HepG2 (cell line): ENCODE measurements around the gene BATF3. TPM values are rescaled to one million over a fixed set of nuclear protein-coding genes. Genes with fewer than 3 reads are reported as not detected.

ENCODE experiments used
- ARID2 ChIP-seq: sonication (generic); formaldehyde crosslinking; IDR thresholded peaks from 2 replicates; pipeline ENCODE4 v1.8.1; 2022; ENCODE audit warnings: mild to moderate bottlenecking, missing genetic modification reagents, borderline replicate concordance
- ATF2 ChIP-seq: sonication (generic); formaldehyde crosslinking; IDR thresholded peaks from 2 replicates; pipeline ENCODE4 v1.4.0; 2020; ENCODE audit warnings: missing genetic modification reagents
- FLYWCH1 ChIP-seq: sonication (generic); formaldehyde crosslinking; IDR thresholded peaks from 2 replicates; pipeline ENCODE4 v1.8.1; 2023; ENCODE audit warnings: mild to moderate bottlenecking, missing genetic modification reagents
- FOXO1 ChIP-seq: sonication (generic); formaldehyde crosslinking; IDR thresholded peaks from 2 replicates; pipeline ENCODE4 v1.4.0; 2020; ENCODE audit warnings: missing genetic modification reagents
- HMG20A ChIP-seq: IDR thresholded peaks from 2 replicates; pipeline ENCODE4 v1.6.1; 2016; ENCODE audit warnings: borderline replicate concordance
- HOMEZ ChIP-seq: IDR thresholded peaks from 2 replicates; pipeline ENCODE4 v1.6.1; 2016; ENCODE audit warnings: low read depth
- JUN ChIP-seq: sonication (generic); formaldehyde crosslinking; IDR thresholded peaks from 2 replicates; pipeline ENCODE4 v1.4.0; 2020; ENCODE audit warnings: mild to moderate bottlenecking, missing genetic modification reagents
- KMT2B ChIP-seq: IDR thresholded peaks from 2 replicates; pipeline ENCODE4 v1.6.1; 2016; ENCODE audit warnings: missing genetic modification reagents, missing compliant biosample characterization
- NFE2 ChIP-seq: sonication (generic); formaldehyde crosslinking; IDR thresholded peaks from 2 replicates; pipeline ENCODE4 v1.4.0; 2020; ENCODE audit warnings: missing genetic modification reagents
- NR1H2 ChIP-seq: sonication (generic); formaldehyde crosslinking; IDR thresholded peaks from 2 replicates; pipeline ENCODE4 v1.8.1; 2022; ENCODE audit warnings: low read depth, missing genetic modification reagents, borderline replicate concordance
- PAXIP1 ChIP-seq: sonication (generic); formaldehyde crosslinking; conservative IDR thresholded peaks from 2 replicates; pipeline ENCODE4 v1.4.0; 2020; ENCODE audit warnings: mild to moderate bottlenecking, missing genetic modification reagents, moderate library complexity
- RARA ChIP-seq: IDR thresholded peaks from 2 replicates; pipeline ENCODE4 v1.6.1; 2016; ENCODE audit warnings: missing genetic modification reagents, missing compliant biosample characterization
- RELA ChIP-seq: sonication (generic); formaldehyde crosslinking; IDR thresholded peaks from 2 replicates; pipeline ENCODE4 v1.4.0; 2020; ENCODE audit warnings: missing genetic modification reagents
- TBX2 ChIP-seq: sonication (generic); formaldehyde crosslinking; IDR thresholded peaks from 2 replicates; pipeline ENCODE4 v1.5.0; 2020; ENCODE audit warnings: missing genetic modification reagents, mild to moderate bottlenecking, borderline replicate concordance
- THAP11 ChIP-seq: IDR thresholded peaks from 2 replicates; pipeline ENCODE4 v1.6.1; 2016; ENCODE audit warnings: missing biosample characterization, missing genetic modification reagents
- ZMYM2 ChIP-seq: sonication (generic); formaldehyde crosslinking; IDR thresholded peaks from 2 replicates; pipeline ENCODE4 v1.8.0; 2022; ENCODE audit warnings: mild to moderate bottlenecking, missing genetic modification reagents
- ZMYM4 ChIP-seq: sonication (generic); formaldehyde crosslinking; IDR thresholded peaks from 2 replicates; pipeline ENCODE4 v1.8.1; 2023; ENCODE audit warnings: mild to moderate bottlenecking, missing genetic modification reagents
- ZNF317 ChIP-seq: sonication (generic); formaldehyde crosslinking; IDR thresholded peaks from 2 replicates; pipeline ENCODE4 v1.5.0; 2020; ENCODE audit warnings: mild to moderate bottlenecking, missing genetic modification reagents
- ZNF547 ChIP-seq: sonication (generic); formaldehyde crosslinking; IDR thresholded peaks from 2 replicates; pipeline ENCODE4 v1.5.1; 2020; ENCODE audit warnings: mild to moderate bottlenecking, missing genetic modification reagents
- ZNF556 ChIP-seq: sonication (generic); formaldehyde crosslinking; IDR thresholded peaks from 2 replicates; pipeline ENCODE4 v1.4.0; 2020; ENCODE audit warnings: mild to moderate bottlenecking, missing genetic modification reagents, borderline replicate concordance
- ZNF614 ChIP-seq: IDR thresholded peaks from 2 replicates; pipeline ENCODE4 v1.6.1; 2018; ENCODE audit warnings: missing biosample characterization, missing genetic modification reagents, inconsistent platforms, borderline replicate concordance
- ZNF709 ChIP-seq: sonication (generic); formaldehyde crosslinking; IDR thresholded peaks from 2 replicates; pipeline ENCODE4 v1.5.0; 2020; ENCODE audit warnings: mild to moderate bottlenecking, missing genetic modification reagents
- polyA plus RNA-seq, 8 experiments: library from polyadenylated mRNA; depleted of rRNA in 3 of 8; stranded (reverse) in 7 of 8; unstranded in 1 of 8; fragments of >200 nt; fragmentation: Illumina TruSeq in 4 of 8; extraction: Trizol in 4 of 8; gene quantifications; 2 replicates each; pipeline versions ENCODE4 v1.2.1 to v1.2.3, GENCODE V29; 2011 to 2016; ENCODE audit warnings: low read depth in 4 of 8, missing spikeins in 1 of 8, mixed read lengths in 1 of 8; ENCODE audit not compliant: insufficient read depth in 1 of 8
- total RNA-seq, 5 experiments: library from RNA; depleted of rRNA; stranded (reverse); fragments of >200 nt; fragmentation: Illumina TruSeq; extraction: Trizol; gene quantifications; 2 replicates each; pipeline ENCODE4 v1.2.3, GENCODE V29; 2016; ENCODE audit warnings: low read depth in 1 of 5

BATF3 gene
- total and polyA plus RNA-seq, 2 of the 13 experiments (the other 11 are each of a cell fraction or from before 2014, with no cell fraction given), result 0.13 TPM; not detected in 1

- TF ChIP-seq PAXIP1 (CRISPR knock-in tag) (peak; percentile 91), ZNF556 (peak; percentile 25; the same call in 1 of the 2 replicates), ARID2 (no peak), RELA (CRISPR knock-in tag) (0 out of 2 replicates have a peak, but pooled peaks have one; percentile 14), HOMEZ (CRISPR knock-in tag) (peak; percentile 95), ZMYM4 (CRISPR knock-in tag) (peak; percentile 34; the same call in 1 of the 2 replicates), ZNF547 (CRISPR knock-in tag) (no peak), HMG20A (CRISPR knock-in tag) (peak; percentile 85), ZMYM2 (CRISPR knock-in tag) (0 out of 2 replicates have a peak, but pooled peaks have one; percentile 31), RARA (peak; percentile 81), ZNF317 (CRISPR knock-in tag) (peak; percentile 38; the same call in 1 of the 2 replicates), ZNF709 (CRISPR knock-in tag) (no peak), FLYWCH1 (CRISPR knock-in tag) (no peak), ATF2 (CRISPR knock-in tag) (peak; percentile 39; the same call in 1 of the 2 replicates), NR1H2 (CRISPR knock-in tag) (no peak), NFE2 (CRISPR knock-in tag) (no peak), FOXO1 (CRISPR knock-in tag) (peak; percentile 64; the same call in 1 of the 2 replicates), KMT2B (CRISPR knock-in tag) (0 out of 2 replicates have a peak, but pooled peaks have one; percentile 20), THAP11 (CRISPR knock-in tag) (peak; percentile 60; the same call in 1 of the 2 replicates), ZNF614 (CRISPR knock-in tag) (peak; percentile 74), JUN (CRISPR knock-in tag) (peak; percentile 90), TBX2 (CRISPR knock-in tag) (peak; percentile 61; the same call in 1 of the 2 replicates)
Measured at GRCh38 chr1:212721388-212722247, 22.0 kb upstream of the BATF3 start (continued).
